ENCODE measurements around the gene GDNF.

The GDNF gene

DNA sequence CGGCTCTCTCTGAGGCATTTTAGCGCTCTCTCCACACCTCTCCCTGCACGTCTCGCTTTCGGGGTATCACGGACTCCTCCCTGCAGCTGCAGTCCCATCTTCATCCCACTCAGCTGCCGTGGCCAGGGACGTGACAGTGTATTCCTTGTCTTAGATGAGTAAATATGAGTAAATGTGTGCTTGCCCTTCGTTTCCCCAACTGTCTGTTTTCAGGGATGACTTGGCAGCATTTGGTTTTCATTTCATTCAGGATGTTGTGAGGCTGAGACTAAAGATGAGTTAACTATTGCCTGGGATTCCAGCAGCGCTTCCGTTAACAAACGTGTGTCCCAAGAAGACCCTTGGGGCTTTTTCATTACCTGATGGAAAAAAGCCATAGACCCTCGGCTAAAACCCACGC is 29.5 kb downstream of the GDNF start:
- no peaks in the 10 kb centered on the region for H3K27me3 ChIP-seq
- peak overlapping the region; percentile 26 for H3K4me3 ChIP-seq (ENCODE audit: low read depth, low read length)
- H3K4me1 ChIP-seq: no peaks in the 10 kb centered on the region
- no peak for DNase-seq
- H3K36me3 ChIP-seq: peaks cover 7% of the 10 kb centered on the region
- H3K9me3 ChIP-seq: no peaks in the 10 kb centered on the region
- TF ChIP-seq, protein P1, sequence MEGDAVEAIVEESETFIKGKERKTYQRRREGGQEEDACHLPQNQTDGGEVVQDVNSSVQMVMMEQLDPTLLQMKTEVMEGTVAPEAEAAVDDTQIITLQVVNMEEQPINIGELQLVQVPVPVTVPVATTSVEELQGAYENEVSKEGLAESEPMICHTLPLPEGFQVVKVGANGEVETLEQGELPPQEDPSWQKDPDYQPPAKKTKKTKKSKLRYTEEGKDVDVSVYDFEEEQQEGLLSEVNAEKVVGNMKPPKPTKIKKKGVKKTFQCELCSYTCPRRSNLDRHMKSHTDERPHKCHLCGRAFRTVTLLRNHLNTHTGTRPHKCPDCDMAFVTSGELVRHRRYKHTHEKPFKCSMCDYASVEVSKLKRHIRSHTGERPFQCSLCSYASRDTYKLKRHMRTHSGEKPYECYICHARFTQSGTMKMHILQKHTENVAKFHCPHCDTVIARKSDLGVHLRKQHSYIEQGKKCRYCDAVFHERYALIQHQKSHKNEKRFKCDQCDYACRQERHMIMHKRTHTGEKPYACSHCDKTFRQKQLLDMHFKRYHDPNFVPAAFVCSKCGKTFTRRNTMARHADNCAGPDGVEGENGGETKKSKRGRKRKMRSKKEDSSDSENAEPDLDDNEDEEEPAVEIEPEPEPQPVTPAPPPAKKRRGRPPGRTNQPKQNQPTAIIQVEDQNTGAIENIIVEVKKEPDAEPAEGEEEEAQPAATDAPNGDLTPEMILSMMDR (IDR thresholded peaks at IDR 0.05; ENCODE audit: low read depth, low read length): no peak

DNA sequence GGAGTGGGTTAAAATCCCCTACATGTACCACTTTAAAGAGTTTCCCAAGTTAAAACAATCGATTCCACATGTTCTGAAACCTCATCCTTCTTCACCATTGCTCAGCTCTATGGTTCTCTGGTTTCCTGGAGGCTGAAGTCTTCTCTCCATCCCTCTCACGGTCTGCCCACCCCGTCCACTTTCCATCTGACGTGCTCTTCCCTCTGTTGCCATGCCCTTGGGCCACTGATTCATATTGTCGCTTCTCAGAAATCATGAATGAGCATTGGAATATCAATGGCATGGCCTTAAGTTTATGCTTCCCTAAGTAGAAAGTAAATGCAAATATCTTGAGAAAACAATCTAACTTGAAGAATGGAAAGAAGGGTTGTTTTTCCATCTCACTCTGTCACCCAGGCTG is 30.9 kb downstream of the GDNF start:
- Histone ChIP-seq H3K4me1 (no peaks in the 10 kb centered on the region), H3K36me3 (no peaks in the 10 kb centered on the region), H3K4me3 (ENCODE audit: low read depth, low read length) (no peak overlapping the region), H3K9me3 (no peaks in the 10 kb centered on the region), H3K27me3 (no peaks in the 10 kb centered on the region)
- TF ChIP-seq, protein P1 (IDR thresholded peaks at IDR 0.05; ENCODE audit: low read depth, low read length): no peak
- DNase-seq: no peak

DNA sequence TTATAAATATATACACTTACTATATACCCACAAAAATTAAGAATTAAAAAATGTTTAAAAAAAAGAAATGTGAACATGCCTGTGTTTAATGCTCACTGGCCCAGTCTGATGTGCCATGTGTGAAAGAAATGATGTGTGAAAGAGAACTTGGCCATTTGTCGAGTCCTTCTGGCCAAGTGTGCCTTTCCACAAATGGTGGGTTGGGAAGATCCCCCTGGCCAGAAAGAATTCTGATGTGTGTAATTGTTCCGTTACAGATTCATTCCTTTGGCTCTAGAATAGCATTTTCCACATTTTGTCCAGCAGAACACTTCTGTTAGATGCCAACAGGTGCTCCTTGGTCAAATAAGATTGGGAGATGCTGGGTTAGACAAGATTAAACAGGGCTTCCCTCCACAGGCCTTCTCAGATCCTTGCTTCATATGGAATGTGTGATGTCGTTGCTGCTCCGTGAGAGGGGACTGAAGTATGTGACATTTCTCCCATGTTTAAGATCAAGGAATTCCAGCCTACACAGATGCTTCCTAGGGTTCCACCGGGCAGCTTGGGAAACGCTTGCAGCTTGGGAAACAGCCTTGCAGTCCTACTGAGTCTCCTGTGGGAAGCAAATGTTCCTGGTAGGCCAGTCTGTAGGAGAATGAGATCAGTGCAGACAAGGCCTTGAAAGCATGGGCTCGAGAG is 32.1 kb downstream of the GDNF start:
- TF ChIP-seq, protein P1 (IDR thresholded peaks at IDR 0.05; ENCODE audit: low read depth, low read length): no peak
- Histone ChIP-seq H3K4me1 (no peaks in the 10 kb centered on the region), H3K27me3 (no peaks in the 10 kb centered on the region), H3K36me3 (no peaks in the 10 kb centered on the region), H3K9me3 (no peaks in the 10 kb centered on the region), H3K4me3 (ENCODE audit: low read depth, low read length) (no peak overlapping the region)
- DNase-seq: no peak

DNA sequence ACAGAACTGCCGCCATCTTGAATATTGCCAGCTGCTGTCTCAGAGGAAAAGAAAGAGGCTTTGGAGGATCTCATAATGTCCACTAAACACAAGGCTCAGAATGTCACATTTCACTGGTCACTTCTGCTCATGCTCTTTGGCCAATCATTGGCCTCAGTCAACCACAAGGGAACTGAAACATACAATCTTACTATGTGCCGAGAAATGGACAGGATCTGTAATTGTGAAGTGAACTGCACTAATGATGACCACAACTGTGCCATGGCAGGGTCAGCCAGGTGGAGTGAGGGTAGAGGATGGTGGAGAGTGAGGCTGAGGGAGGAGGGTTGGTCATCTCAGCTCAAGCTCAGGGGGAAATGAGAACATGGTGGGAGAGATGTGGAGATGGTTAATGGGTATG is 32.8 kb downstream of the GDNF start:
- Histone ChIP-seq H3K27me3 (no peaks in the 10 kb centered on the region), H3K36me3 (no peaks in the 10 kb centered on the region), H3K4me3 (ENCODE audit: low read depth, low read length) (no peak overlapping the region), H3K4me1 (no peaks in the 10 kb centered on the region), H3K9me3 (no peaks in the 10 kb centered on the region)
- DNase-seq: no peak
- TF ChIP-seq, protein P1 (IDR thresholded peaks at IDR 0.05; ENCODE audit: low read depth, low read length): no peak

DNA sequence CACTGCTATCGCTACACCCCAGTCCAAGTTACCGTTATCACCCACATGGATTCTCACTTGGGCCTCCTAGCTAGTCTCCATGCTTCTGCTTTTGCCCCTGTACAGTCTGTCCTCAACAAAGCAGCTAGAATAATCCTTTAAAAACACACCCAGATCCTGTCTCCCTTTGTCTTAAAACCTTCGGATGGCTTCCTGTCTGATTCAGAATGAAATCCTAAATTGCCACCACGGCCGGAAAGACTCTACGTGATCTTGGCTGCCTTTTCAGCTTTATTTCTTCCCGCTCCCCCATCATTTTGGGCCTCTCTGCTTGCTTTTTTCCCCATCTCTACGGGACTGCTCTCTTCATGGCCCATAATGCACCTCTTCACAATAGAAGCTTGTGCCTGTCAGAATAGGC is 33.4 kb downstream of the GDNF start:
- Histone ChIP-seq H3K4me1 (no peaks in the 10 kb centered on the region), H3K9me3 (no peaks in the 10 kb centered on the region), H3K36me3 (no peaks in the 10 kb centered on the region), H3K27me3 (no peaks in the 10 kb centered on the region), H3K4me3 (ENCODE audit: low read depth, low read length) (no peak overlapping the region)
- no peak for DNase-seq
- TF ChIP-seq, protein P1 (IDR thresholded peaks at IDR 0.05; ENCODE audit: low read depth, low read length): no peak

DNA sequence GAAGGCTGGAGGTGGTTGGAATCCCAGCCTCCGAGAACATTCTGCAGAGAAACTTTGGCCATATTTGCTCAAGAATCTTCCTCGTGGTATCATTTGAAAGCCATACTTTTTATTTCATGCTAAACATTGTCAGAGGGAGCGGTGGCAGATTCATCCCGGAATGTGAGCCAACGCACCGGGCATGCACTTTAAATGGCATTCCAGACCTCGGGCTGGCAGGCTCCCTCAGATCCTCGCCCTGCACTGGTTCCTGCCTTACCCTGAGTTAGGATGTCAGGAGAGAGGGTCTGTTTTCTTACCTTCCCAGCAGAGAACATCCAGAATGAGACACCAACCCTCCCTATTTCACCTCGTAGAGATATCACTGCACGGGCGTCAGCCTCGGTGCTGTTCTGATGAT is 33.8 kb downstream of the GDNF start:
- Histone ChIP-seq H3K4me3 (ENCODE audit: low read depth, low read length) (no peak overlapping the region), H3K9me3 (no peaks in the 10 kb centered on the region), H3K4me1 (no peaks in the 10 kb centered on the region), H3K27me3 (no peaks in the 10 kb centered on the region), H3K36me3 (no peaks in the 10 kb centered on the region)
- TF ChIP-seq, protein P1 (IDR thresholded peaks at IDR 0.05; ENCODE audit: low read depth, low read length): no peak
- DNase-seq: no peak

All from BE2C (cell line).